ENCODE results near the gene GNAT3. TPM values are rescaled to one million over a fixed set of nuclear protein-coding genes. Genes with fewer than 3 reads are reported as not detected.

GNAT3 gene
- total RNA-seq, 1 experiment from 2014 or later: not detected

DNA sequence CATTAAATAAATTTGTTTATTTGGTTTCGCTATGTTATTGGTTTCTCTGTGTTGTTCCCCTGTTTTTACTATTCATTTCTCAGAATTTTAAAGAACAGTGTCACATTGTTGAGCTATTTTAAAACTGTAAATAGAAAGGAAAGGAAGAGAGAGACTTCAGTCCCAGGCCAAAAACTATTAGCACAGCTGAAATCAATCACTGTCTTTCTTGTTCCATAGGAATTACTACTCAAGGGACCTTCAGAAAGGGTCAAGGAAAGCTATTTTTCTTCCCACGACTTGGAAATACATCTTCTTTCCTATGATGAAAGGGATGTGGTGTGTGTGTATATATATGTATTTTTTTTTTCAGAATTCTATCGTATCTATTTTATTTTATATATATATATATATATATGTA, 29.0 kb upstream of the GNAT3 start:
- Mint-ChIP-seq H3K27me3 (ENCODE audit: insufficient read depth, unreplicated experiment) (no peaks in the 10 kb centered on the region), H3K27ac (ENCODE audit: unreplicated experiment) (no peak overlapping the region), H3K36me3 (ENCODE audit: insufficient read depth, unreplicated experiment) (no peaks in the 10 kb centered on the region), H3K4me1 (ENCODE audit: low read depth, unreplicated experiment) (no peaks in the 10 kb centered on the region), H3K9me3 (ENCODE audit: unreplicated experiment) (peaks cover 10% of the 10 kb centered on the region), H3K4me3 (ENCODE audit: unreplicated experiment) (no peak overlapping the region)
- POLR2A ChIA-PET: no interaction called here
- no peak for TF ChIP-seq CTCF (IDR thresholded peaks at IDR 0.05; ENCODE audit: insufficient read depth in 1 of 2, low read depth in 1 of 2, low read length in 1 of 2, severe bottlenecking in 1 of 2, unreplicated experiment in 1 of 2)
- Histone ChIP-seq H3K27me3 (replicated peaks; ENCODE audit: control insufficient read depth, insufficient read depth, low read length) (no peaks in the 10 kb centered on the region), H3K4me1 (no peaks in the 10 kb centered on the region), H3K9me3 (no peaks in the 10 kb centered on the region; the same call in 1 of the 2 replicates), H3K4me3 (ENCODE audit: low read depth, low read length) (no peak overlapping the region), H3K36me3 (ENCODE audit: control insufficient read depth, insufficient read depth, low read length) (no peaks in the 10 kb centered on the region)
- DNase-seq: no peak
- intact Hi-C loops (cut with micrococcal nuclease; ENCODE audit: unreplicated experiment): no loop called here
- no TSS peak for BruUV-seq (replicated peaks)
- CTCF ChIA-PET: no interaction called here

GRCh38 chr7:80537091-80537490, 25.2 kb upstream of the GNAT3 start:
- H3K27me3 Mint-ChIP-seq (ENCODE audit: insufficient read depth, unreplicated experiment): no peaks in the 10 kb centered on the region
- intact Hi-C loops (cut with micrococcal nuclease; ENCODE audit: unreplicated experiment): no loop called here
- Histone ChIP-seq H3K4me1 (no peaks in the 10 kb centered on the region), H3K9me3 (no peaks in the 10 kb centered on the region; the same call in 1 of the 2 replicates), H3K36me3 (ENCODE audit: control insufficient read depth, insufficient read depth, low read length) (no peaks in the 10 kb centered on the region), H3K27me3 (replicated peaks; ENCODE audit: control insufficient read depth, insufficient read depth, low read length) (no peaks in the 10 kb centered on the region), H3K4me3 (ENCODE audit: low read depth, low read length) (no peak overlapping the region)
- POLR2A ChIA-PET: no interaction called here
- DNase-seq: no peak
- no TSS peak for BruUV-seq (replicated peaks)
- H3K4me3 Mint-ChIP-seq (ENCODE audit: unreplicated experiment): no peak overlapping the region
- H3K36me3 Mint-ChIP-seq (ENCODE audit: insufficient read depth, unreplicated experiment): no peaks in the 10 kb centered on the region
- no peaks in the 10 kb centered on the region for H3K4me1 Mint-ChIP-seq (ENCODE audit: low read depth, unreplicated experiment)
- TF ChIP-seq CTCF (IDR thresholded peaks at IDR 0.05; ENCODE audit: insufficient read depth in 1 of 2, low read depth in 1 of 2, low read length in 1 of 2, severe bottlenecking in 1 of 2, unreplicated experiment in 1 of 2): no peak
- no peak overlapping the region for H3K27ac Mint-ChIP-seq (ENCODE audit: unreplicated experiment)
- CTCF ChIA-PET: no interaction called here
- H3K9me3 Mint-ChIP-seq (ENCODE audit: unreplicated experiment): no peaks in the 10 kb centered on the region

GRCh38 chr7:80536426-80536825, 24.6 kb upstream of the GNAT3 start:
- H3K27me3 Mint-ChIP-seq (ENCODE audit: insufficient read depth, unreplicated experiment): no peaks in the 10 kb centered on the region
- no peak for DNase-seq
- H3K4me1 ChIP-seq: no peaks in the 10 kb centered on the region
- no peaks in the 10 kb centered on the region for H3K4me1 Mint-ChIP-seq (ENCODE audit: low read depth, unreplicated experiment)
- ChIA-PET POLR2A (no interaction called here), CTCF (no interaction called here)
- no peaks in the 10 kb centered on the region; the same call in 1 of the 2 replicates for H3K9me3 ChIP-seq
- H3K27ac Mint-ChIP-seq (ENCODE audit: unreplicated experiment): no peak overlapping the region
- H3K9me3 Mint-ChIP-seq (ENCODE audit: unreplicated experiment): no peaks in the 10 kb centered on the region
- intact Hi-C loops (cut with micrococcal nuclease; ENCODE audit: unreplicated experiment): no loop called here
- no peak overlapping the region for H3K4me3 ChIP-seq (ENCODE audit: low read depth, low read length)
- TF ChIP-seq CTCF (IDR thresholded peaks at IDR 0.05; ENCODE audit: insufficient read depth in 1 of 2, low read depth in 1 of 2, low read length in 1 of 2, severe bottlenecking in 1 of 2, unreplicated experiment in 1 of 2): no peak
- no peak overlapping the region for H3K4me3 Mint-ChIP-seq (ENCODE audit: unreplicated experiment)
- no TSS peak for BruUV-seq (replicated peaks)
- no peaks in the 10 kb centered on the region for H3K36me3 ChIP-seq (ENCODE audit: control insufficient read depth, insufficient read depth, low read length)
- H3K27me3 ChIP-seq (replicated peaks; ENCODE audit: control insufficient read depth, insufficient read depth, low read length): no peaks in the 10 kb centered on the region
- no peaks in the 10 kb centered on the region for H3K36me3 Mint-ChIP-seq (ENCODE audit: insufficient read depth, unreplicated experiment)
